Neuronal stem cell (in vitro differentiated cells): Measurements from ENCODE around the gene ARMH3.

Experiments
- DNase-seq: peaks from one replicate; pipeline ENCODE4 v3.0.0-alpha.2; 2013; ENCODE audit warnings: low spot score
- H2AFZ ChIP-seq: one replicate; pipeline ENCODE4 v1.6.1; 2013; ENCODE audit warnings: mild to moderate bottlenecking, low read length, inconsistent platforms
- H2AK5ac ChIP-seq: 2 replicates; pipeline ENCODE4 v1.6.1; 2013; ENCODE audit warnings: low read depth, mild to moderate bottlenecking, inconsistent platforms, low read length, moderate library complexity, mixed read lengths
- H2BK120ac ChIP-seq: 2 replicates; pipeline ENCODE4 v1.6.1; 2013; ENCODE audit warnings: low read depth, mild to moderate bottlenecking, inconsistent platforms, low read length, moderate library complexity, mixed read lengths
- H2BK12ac ChIP-seq: one replicate; pipeline ENCODE4 v1.6.1; 2013; ENCODE audit warnings: low read length, inconsistent platforms
- H2BK15ac ChIP-seq: 2 replicates; pipeline ENCODE4 v1.6.1; 2013; ENCODE audit warnings: mild to moderate bottlenecking, low read length, inconsistent platforms, mixed read lengths
- H2BK5ac ChIP-seq: one replicate; pipeline ENCODE4 v1.6.1; 2013; ENCODE audit warnings: inconsistent platforms, mild to moderate bottlenecking, low read length, moderate library complexity
- H3K14ac ChIP-seq: one replicate; pipeline ENCODE4 v1.6.1; 2013; ENCODE audit warnings: low read length, inconsistent platforms
- H3K18ac ChIP-seq: 2 replicates; pipeline ENCODE4 v1.6.1; 2013; ENCODE audit warnings: low read length, inconsistent platforms
- H3K23ac ChIP-seq: 2 replicates; pipeline ENCODE4 v1.6.1; 2013; ENCODE audit warnings: low read depth, mild to moderate bottlenecking, mixed read lengths, low read length, inconsistent platforms; ENCODE audit not compliant: poor library complexity
- H3K27ac ChIP-seq: replicated peaks from 3 replicates; pipeline ENCODE4 v1.5.1; 2013; ENCODE audit warnings: low read length, inconsistent platforms
- H3K27me3 ChIP-seq, 3 experiments: 2 replicates each; pipeline ENCODE4 v1.6.1; 2013; ENCODE audit warnings: low read length in 3 of 3, mild to moderate bottlenecking in 2 of 3, inconsistent platforms in 1 of 3, low read depth in 1 of 3, mixed read lengths in 1 of 3, moderate library complexity in 1 of 3; ENCODE audit not compliant: control insufficient read depth in 3 of 3, insufficient read depth in 3 of 3
- H3K36me3 ChIP-seq, 2 donors: replicated peaks in 1 of 2; 2 replicates each; pipeline ENCODE4 v1.6.1; 2013; ENCODE audit warnings: low read length in 2 of 2; ENCODE audit not compliant: control insufficient read depth in 2 of 2, insufficient read depth in 2 of 2
- H3K4ac ChIP-seq: 2 replicates; pipeline ENCODE4 v1.6.1; 2013; ENCODE audit warnings: inconsistent platforms, mild to moderate bottlenecking, low read length, moderate library complexity
- H3K4me1 ChIP-seq, 2 donors: 1 replicate in 1 of 2; 2 replicates in 1 of 2; pipeline ENCODE4 v1.6.1; 2013; ENCODE audit warnings: low read length in 2 of 2, low read depth in 1 of 2; ENCODE audit not compliant: control insufficient read depth in 2 of 2, insufficient read depth in 1 of 2
- H3K4me2 ChIP-seq: one replicate; pipeline ENCODE4 v1.6.1; 2013; ENCODE audit warnings: mild to moderate bottlenecking, low read length, inconsistent platforms; ENCODE audit not compliant: insufficient read depth, poor library complexity, severe bottlenecking
- H3K4me3 ChIP-seq, 2 donors: 2 replicates each; pipeline ENCODE4 v1.5.1; 2013; ENCODE audit warnings: low read length in 2 of 2, mild to moderate bottlenecking in 2 of 2, inconsistent platforms in 1 of 2, moderate library complexity in 1 of 2
- H3K79me1 ChIP-seq: one replicate; pipeline ENCODE4 v1.6.1; 2013; ENCODE audit warnings: low read depth, mild to moderate bottlenecking, inconsistent platforms, low read length, moderate library complexity
- H3K9ac ChIP-seq: one replicate; pipeline ENCODE4 v1.6.1; 2013; ENCODE audit warnings: mild to moderate bottlenecking, low read depth, low read length, inconsistent platforms; ENCODE audit not compliant: poor library complexity
- H3K9me3 ChIP-seq, 2 donors: replicated peaks in 1 of 2; 2 replicates each; pipeline versions ENCODE3 to v1.6.1; 2013; ENCODE audit warnings: low read length in 2 of 2, mild to moderate bottlenecking in 2 of 2, inconsistent platforms in 1 of 2, low read depth in 1 of 2, mixed read lengths in 1 of 2, moderate library complexity in 1 of 2; ENCODE audit not compliant: control insufficient read depth in 2 of 2, insufficient read depth in 1 of 2
- H4K8ac ChIP-seq: one replicate; pipeline ENCODE4 v1.6.1; 2013; ENCODE audit warnings: low read depth, mild to moderate bottlenecking, inconsistent platforms, low read length, moderate library complexity
- H4K91ac ChIP-seq: one replicate; pipeline ENCODE4 v1.6.1; 2013; ENCODE audit warnings: low read length, low read depth, mild to moderate bottlenecking, inconsistent platforms; ENCODE audit not compliant: poor library complexity
- WGBS, 2 donors: extraction: QIAGEN DNeasy Blood & Tissue Kit; methylation state at CpG; one replicate each; pipeline ENCODE4 v1.1.7; 2013; ENCODE audit warnings: missing lambda C conversion rate in 2 of 2, mixed read lengths in 1 of 2; ENCODE audit not compliant: insufficient read length in 2 of 2, insufficient replicate concordance in 1 of 2; ENCODE audit errors: extremely low coverage in 2 of 2; 5-methylcytosine and 5-hydroxymethylcytosine counted together

The ARMH3 gene

DNA sequence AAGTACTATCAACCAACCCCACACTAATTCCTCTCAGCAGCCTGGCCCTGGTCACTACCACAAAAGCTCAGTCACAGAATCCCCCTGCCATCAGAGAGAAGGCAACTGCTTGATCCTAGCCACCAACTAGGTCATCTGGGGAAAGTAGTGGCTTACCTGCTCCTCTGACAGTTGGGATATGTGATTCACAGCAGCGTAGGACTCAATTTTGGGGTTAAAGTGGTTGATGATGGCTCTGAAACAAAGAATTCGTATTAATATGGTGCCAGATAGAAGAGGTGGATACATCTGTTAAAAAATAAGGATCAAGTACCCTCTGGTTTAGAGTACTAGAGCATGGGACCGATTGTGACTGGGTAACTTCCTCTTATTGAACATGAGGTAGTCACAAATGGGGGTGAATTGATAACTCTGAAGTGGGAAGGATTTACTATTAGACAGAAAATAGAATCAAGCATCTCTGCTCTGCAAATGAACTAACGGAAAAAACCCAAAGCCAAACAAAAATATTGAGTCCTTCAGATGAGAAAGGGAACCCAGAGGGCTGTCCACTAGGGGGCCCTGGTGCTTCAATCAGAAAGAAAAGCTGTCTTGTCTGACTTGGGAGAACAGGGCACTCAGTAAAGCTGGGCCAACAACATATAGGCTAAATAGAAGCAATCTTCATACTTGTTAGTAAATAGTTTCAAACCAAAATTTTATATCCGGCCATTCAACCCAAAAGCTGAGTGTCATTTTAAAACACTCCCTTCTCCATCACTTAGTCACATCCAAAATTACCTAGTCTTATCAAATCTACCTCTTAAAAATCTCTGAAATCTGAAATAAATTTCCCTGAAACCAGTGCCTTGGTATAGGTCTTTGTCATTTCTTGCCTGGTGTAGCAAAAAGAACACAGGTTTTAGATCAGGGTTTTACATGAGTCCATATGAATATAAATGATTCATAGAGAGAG lies 166.4 kb downstream of the ARMH3 start:
- Histone ChIP-seq H3K79me1 (peaks cover 2% of the 10 kb centered on the region), H3K4me3 (no peak overlapping the region), H2AFZ (no peak overlapping the region), H2AK5ac (no peak overlapping the region), H4K91ac (no peak overlapping the region), H3K4me2 (no peak overlapping the region), H3K9me3 (no peaks in the 10 kb centered on the region), H3K9ac (no peak overlapping the region), H3K4me1 (peaks cover 0 to 3% of the 10 kb centered on the region in 2 donors), H3K27me3 (no peaks in the 10 kb centered on the region), H4K8ac (no peak overlapping the region), H3K27ac (peak overlapping the region; percentile 41), H3K36me3 (no peaks in the 10 kb centered on the region), H2BK12ac (no peak overlapping the region), H2BK5ac (no peak overlapping the region), H3K14ac (no peak overlapping the region), H3K23ac (no peak overlapping the region), H3K4ac (no peak overlapping the region), H2BK15ac (no peak overlapping the region), H2BK120ac (no peak overlapping the region), H3K18ac (no peak overlapping the region)
- no CpG with 5 or more reads among the region's 5 CpGs for WGBS, 2 donors
- DNase-seq = peak; percentile 67

DNA sequence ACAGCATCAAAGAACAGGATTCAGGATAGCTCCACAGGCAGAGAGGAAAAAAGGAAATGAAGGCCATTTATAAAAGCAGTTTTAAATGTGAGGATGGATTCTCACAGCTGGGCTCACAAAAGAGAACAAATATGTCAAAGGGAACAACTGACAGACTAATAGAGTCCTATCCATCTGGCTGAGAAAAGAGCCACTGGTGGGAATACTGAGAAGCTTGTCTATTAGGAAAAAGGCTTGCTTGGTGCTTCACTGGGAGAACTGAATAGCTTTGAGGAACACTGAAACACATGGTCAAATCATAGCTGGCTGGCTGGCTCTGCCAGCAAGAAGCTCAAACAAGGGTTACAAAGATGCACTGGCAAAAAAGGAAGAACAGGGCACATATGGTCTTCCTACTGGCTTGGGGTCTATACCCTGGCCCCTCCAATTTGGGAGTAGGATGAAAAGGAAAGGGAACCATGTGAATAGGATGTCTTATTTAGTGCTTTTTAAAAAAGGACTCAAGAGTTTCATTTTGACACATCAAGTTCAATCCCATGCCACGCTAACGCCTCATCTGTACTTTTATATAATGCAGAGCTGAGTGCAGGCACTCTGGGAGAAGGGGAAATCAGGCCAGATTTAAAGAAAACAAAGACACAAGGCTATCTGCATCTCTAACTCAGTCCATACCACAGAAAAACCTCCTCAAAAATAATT lies 167.6 kb downstream of the ARMH3 start:
- H2BK15ac ChIP-seq = no peak overlapping the region
- H2AK5ac ChIP-seq = no peak overlapping the region
- H3K14ac ChIP-seq = no peak overlapping the region
- no peaks in the 10 kb centered on the region for H3K27me3 ChIP-seq
- H3K27ac ChIP-seq = no peak overlapping the region
- peaks cover 2% of the 10 kb centered on the region for H3K79me1 ChIP-seq
- H3K23ac ChIP-seq = no peak overlapping the region
- no peak overlapping the region for H3K9ac ChIP-seq
- H3K18ac ChIP-seq = no peak overlapping the region
- no peaks in the 10 kb centered on the region for H3K36me3 ChIP-seq
- no CpG with 5 or more reads among the region's 2 CpGs for WGBS, 2 donors
- H3K4me2 ChIP-seq = no peak overlapping the region
- no peak overlapping the region for H2BK5ac ChIP-seq
- H2BK12ac ChIP-seq = no peak overlapping the region
- H3K9me3 ChIP-seq = no peaks in the 10 kb centered on the region
- H3K4me1 ChIP-seq = peaks cover 0 to 3% of the 10 kb centered on the region in 2 donors
- no peak overlapping the region for H3K4me3 ChIP-seq
- DNase-seq = no peak
- no peak overlapping the region for H4K91ac ChIP-seq
- no peak overlapping the region for H4K8ac ChIP-seq
- H3K4ac ChIP-seq = no peak overlapping the region
- H2AFZ ChIP-seq = no peak overlapping the region
- no peak overlapping the region for H2BK120ac ChIP-seq

- H3K27me3 ChIP-seq = no peaks in the 10 kb centered on the region
- H2AFZ ChIP-seq = no peak overlapping the region
- H3K36me3 ChIP-seq = no peaks in the 10 kb centered on the region
- no CpG with 5 or more reads among the region's 5 CpGs for WGBS, 2 donors
- H2BK15ac ChIP-seq = no peak overlapping the region
- H2AK5ac ChIP-seq = no peak overlapping the region
- no peak overlapping the region for H3K9ac ChIP-seq
- no peaks in the 10 kb centered on the region for H3K9me3 ChIP-seq
- no peak overlapping the region for H2BK5ac ChIP-seq
- no peak overlapping the region for H2BK12ac ChIP-seq
- H4K8ac ChIP-seq = no peak overlapping the region
- H2BK120ac ChIP-seq = no peak overlapping the region
- no peak for DNase-seq
- H3K4me1 ChIP-seq = peaks cover 0 to 3% of the 10 kb centered on the region in 2 donors
- H4K91ac ChIP-seq = no peak overlapping the region
- no peak overlapping the region for H3K4ac ChIP-seq
- H3K4me2 ChIP-seq = no peak overlapping the region
- peaks cover 2% of the 10 kb centered on the region for H3K79me1 ChIP-seq
- no peak overlapping the region for H3K4me3 ChIP-seq
- H3K14ac ChIP-seq = no peak overlapping the region
- H3K18ac ChIP-seq = no peak overlapping the region
- H3K23ac ChIP-seq = no peak overlapping the region
- H3K27ac ChIP-seq = no peak overlapping the region
These were observed 168.2 kb downstream of the ARMH3 start for GRCh38 chr10:101887775-101888174.
